HG03196 (cell line): ENCODE data around the gene TM4SF1.

Source experiments
- ATAC-seq: cut with Tn5 transposase; IDR thresholded peaks from one replicate; pipeline ENCODE4 v1.9.1; 2021; ENCODE audit not compliant: unreplicated experiment

The TM4SF1 gene

GRCh38 chr3:149375501-149376196 is 1.8 kb downstream of the TM4SF1 start:
- no peak for ATAC-seq

GRCh38 chr3:149374793-149375500 is 2.5 kb downstream of the TM4SF1 start:
- no peak for ATAC-seq

- no peak for ATAC-seq
These were observed 3.1 kb downstream of the TM4SF1 start for GRCh38 chr3:149374391-149374790.

- ATAC-seq = no peak
These were observed 4.0 kb downstream of the TM4SF1 start for GRCh38 chr3:149373235-149374125.

- no peak for ATAC-seq
These were observed 5.7 kb downstream of the TM4SF1 start for GRCh38 chr3:149371723-149372114.

- no peak for ATAC-seq
These were observed 6.3 kb downstream of the TM4SF1 start for GRCh38 chr3:149371001-149371722.

- no peak for ATAC-seq
These were observed 7.2 kb downstream of the TM4SF1 start for GRCh38 chr3:149369991-149370866.

GRCh38 chr3:149368674-149369497 is 8.6 kb downstream of the TM4SF1 start:
- no peak for ATAC-seq

- no peak for ATAC-seq
These were observed 9.2 kb downstream of the TM4SF1 start for GRCh38 chr3:149368201-149368673.

- no peak for ATAC-seq
These were observed 10.3 kb downstream of the TM4SF1 start for GRCh38 chr3:149366941-149367840.

GRCh38 chr3:149366031-149366430 is 11.4 kb downstream of the TM4SF1 start:
- no peak for ATAC-seq

GRCh38 chr3:149364624-149365023 is 12.8 kb downstream of the TM4SF1 start:
- ATAC-seq = no peak

GRCh38 chr3:149363053-149363452 is 14.4 kb downstream of the TM4SF1 start:
- no peak for ATAC-seq

- ATAC-seq = no peak
These were observed 15.1 kb downstream of the TM4SF1 start for GRCh38 chr3:149362366-149362765.

GRCh38 chr3:149356630-149357029 is 20.8 kb downstream of the TM4SF1 start:
- no peak for ATAC-seq

- ATAC-seq = no peak
These were observed 21.3 kb downstream of the TM4SF1 start for GRCh38 chr3:149356044-149356592.

GRCh38 chr3:149353581-149354184 is 23.8 kb downstream of the TM4SF1 start:
- ATAC-seq = no peak
